C4-2B (cell line): ENCODE measurements around the gene CTIF.

ENCODE experiments used
- ZFX ChIP-seq: fragments of 450-650 bp; IDR thresholded peaks from 2 replicates; pipeline ENCODE4 v1.6.1; 2017
- TF ChIP-seq, protein P1 (sequence below): fragments of 450-650 bp; conservative IDR thresholded peaks from 2 replicates; pipeline ENCODE4 v1.5.1; 2017; ENCODE audit warnings: mild to moderate bottlenecking

DNA sequence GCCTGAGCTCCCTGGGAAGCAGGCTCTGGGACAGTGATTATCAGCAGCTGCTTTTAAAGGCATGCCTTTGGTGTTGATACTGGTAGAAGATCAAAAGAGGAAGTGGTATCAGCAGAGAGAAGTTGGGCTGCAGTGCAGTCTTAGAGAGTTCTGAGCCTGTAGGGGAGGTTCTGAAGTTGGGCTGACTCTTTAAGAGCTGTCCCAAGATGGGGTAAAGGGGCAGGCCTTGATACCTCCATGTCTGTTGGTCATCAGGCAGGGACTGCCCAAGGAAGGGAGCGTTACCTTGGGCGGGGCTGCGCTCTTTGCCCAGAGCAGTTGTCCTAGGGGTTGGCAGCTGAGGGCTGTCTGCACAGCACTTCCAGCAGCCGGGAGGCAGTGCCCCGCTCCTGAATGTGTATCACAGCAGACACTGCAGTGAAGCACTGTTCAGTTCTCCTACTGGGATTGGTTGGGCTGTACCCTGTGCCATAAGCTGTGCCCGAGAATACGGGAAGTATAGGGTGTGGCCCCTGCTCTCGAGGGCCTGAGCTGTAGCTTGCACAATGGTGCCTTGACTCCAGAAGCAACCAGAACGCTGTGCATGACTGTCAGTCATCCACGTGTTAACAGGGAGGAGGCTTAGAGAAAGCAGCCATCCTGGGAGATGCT is 177.0 kb downstream of the CTIF start:
- TF ChIP-seq, protein P1, sequence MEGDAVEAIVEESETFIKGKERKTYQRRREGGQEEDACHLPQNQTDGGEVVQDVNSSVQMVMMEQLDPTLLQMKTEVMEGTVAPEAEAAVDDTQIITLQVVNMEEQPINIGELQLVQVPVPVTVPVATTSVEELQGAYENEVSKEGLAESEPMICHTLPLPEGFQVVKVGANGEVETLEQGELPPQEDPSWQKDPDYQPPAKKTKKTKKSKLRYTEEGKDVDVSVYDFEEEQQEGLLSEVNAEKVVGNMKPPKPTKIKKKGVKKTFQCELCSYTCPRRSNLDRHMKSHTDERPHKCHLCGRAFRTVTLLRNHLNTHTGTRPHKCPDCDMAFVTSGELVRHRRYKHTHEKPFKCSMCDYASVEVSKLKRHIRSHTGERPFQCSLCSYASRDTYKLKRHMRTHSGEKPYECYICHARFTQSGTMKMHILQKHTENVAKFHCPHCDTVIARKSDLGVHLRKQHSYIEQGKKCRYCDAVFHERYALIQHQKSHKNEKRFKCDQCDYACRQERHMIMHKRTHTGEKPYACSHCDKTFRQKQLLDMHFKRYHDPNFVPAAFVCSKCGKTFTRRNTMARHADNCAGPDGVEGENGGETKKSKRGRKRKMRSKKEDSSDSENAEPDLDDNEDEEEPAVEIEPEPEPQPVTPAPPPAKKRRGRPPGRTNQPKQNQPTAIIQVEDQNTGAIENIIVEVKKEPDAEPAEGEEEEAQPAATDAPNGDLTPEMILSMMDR: no peak
- no peak for TF ChIP-seq ZFX
